ENCODE data around the gene FLRT1. TPM values are rescaled to one million over a fixed set of nuclear protein-coding genes. Genes with fewer than 3 reads are reported as not detected.
"Not testable (repeated sequence)": the region's sequence is repeated elsewhere in the genome, so short reads cannot be mapped to it uniquely, and the experiment has no call there.

The FLRT1 gene
- total RNA-seq, 1 donor from 2014 or later, result 0.54 TPM

- H3K27me3 Mint-ChIP-seq (ENCODE audit: unreplicated experiment), result no peaks in the 10 kb centered on the region
- DNase-seq (ENCODE audit: extremely low spot score, unreplicated experiment), result no peak
These were observed 6.6 kb downstream of the FLRT1 start for GRCh38 chr11:64042301-64042700.

DNA sequence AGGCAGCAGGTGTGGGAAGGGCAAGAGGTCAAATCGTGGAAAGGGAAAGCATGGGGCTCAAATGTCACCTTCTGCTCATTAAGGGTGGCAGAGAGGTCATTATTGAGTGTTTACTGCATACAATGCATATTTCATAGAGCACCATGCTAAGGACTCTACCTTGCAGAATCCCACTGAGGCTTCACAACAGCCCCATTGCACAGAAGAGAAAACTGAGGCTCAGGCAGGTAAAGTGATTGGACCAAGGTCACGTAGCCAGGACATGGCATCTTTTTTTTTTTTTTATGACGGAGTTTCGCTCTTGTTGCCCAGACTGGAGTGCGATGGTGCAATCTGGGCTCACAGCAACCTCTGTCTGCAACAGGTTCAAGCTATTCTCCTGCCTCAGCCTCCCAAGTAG lies 7.8 kb downstream of the FLRT1 start:
- no peaks in the 10 kb centered on the region for H3K36me3 Mint-ChIP-seq (ENCODE audit: unreplicated experiment)
- H3K4me3 Mint-ChIP-seq (ENCODE audit: unreplicated experiment), result no peak overlapping the region
- DNase-seq (ENCODE audit: extremely low spot score, unreplicated experiment), result no peak
- H3K9me3 Mint-ChIP-seq (ENCODE audit: unreplicated experiment), result no peaks in the 10 kb centered on the region
- no peaks in the 10 kb centered on the region for H3K27me3 Mint-ChIP-seq (ENCODE audit: unreplicated experiment)
- TF ChIP-seq CTCF (IDR thresholded peaks at IDR 0.05), result no peak
- H3K27ac Mint-ChIP-seq (ENCODE audit: unreplicated experiment), result no peak overlapping the region
- H3K4me1 Mint-ChIP-seq (ENCODE audit: unreplicated experiment), result no peaks in the 10 kb centered on the region

More at GRCh38 chr11:64042301-64042700, 6.6 kb downstream of the FLRT1 start:
- Mint-ChIP-seq H3K4me3 (ENCODE audit: unreplicated experiment) (no peak overlapping the region), H3K36me3 (ENCODE audit: unreplicated experiment) (no peaks in the 10 kb centered on the region), H3K4me1 (ENCODE audit: unreplicated experiment) (no peaks in the 10 kb centered on the region), H3K9me3 (ENCODE audit: unreplicated experiment) (no peaks in the 10 kb centered on the region), H3K27ac (ENCODE audit: unreplicated experiment) (no peak overlapping the region)
- no peak for TF ChIP-seq CTCF (IDR thresholded peaks at IDR 0.05)

DNA sequence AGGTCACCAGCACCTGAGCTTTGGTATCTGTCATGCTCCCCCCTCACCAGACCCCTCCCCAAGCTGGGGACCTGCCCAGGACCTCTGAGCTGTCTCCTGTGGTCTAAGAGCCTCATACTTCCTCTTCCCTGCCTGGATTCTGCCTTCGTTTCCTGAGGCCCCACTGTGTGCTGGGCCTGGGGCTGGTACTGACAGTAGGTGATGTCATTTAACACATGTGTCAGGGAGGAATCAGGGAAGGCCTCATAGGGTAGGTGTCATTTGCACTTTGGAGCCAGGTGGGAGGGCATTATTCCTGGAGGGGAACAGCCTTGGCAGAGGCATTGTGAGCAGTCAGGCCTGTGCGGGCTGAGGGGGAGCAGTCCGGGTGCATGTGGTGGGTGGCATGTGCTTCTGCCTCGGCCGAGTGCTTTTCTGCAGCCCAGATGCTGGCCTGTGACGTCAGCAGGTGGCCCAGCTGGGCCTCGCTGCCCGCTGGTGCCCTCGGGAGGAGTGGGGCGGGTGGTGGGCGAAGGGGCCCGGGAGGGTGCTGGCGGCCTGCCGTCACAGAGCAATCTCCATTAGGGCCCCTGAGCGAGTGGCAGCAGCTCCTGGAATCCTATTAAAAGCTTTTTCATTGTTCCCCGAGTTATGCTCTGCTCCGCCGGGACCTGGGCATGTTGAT lies 9.1 kb downstream of the FLRT1 start:
- Mint-ChIP-seq H3K36me3 (ENCODE audit: unreplicated experiment) (no peaks in the 10 kb centered on the region), H3K9me3 (ENCODE audit: unreplicated experiment) (no peaks in the 10 kb centered on the region), H3K4me1 (ENCODE audit: unreplicated experiment) (no peaks in the 10 kb centered on the region), H3K27ac (ENCODE audit: unreplicated experiment) (no peak overlapping the region), H3K27me3 (ENCODE audit: unreplicated experiment) (no peaks in the 10 kb centered on the region), H3K4me3 (ENCODE audit: unreplicated experiment) (no peak overlapping the region)
- no peak for DNase-seq (ENCODE audit: extremely low spot score, unreplicated experiment)
- TF ChIP-seq CTCF (IDR thresholded peaks at IDR 0.05), result no peak

DNA sequence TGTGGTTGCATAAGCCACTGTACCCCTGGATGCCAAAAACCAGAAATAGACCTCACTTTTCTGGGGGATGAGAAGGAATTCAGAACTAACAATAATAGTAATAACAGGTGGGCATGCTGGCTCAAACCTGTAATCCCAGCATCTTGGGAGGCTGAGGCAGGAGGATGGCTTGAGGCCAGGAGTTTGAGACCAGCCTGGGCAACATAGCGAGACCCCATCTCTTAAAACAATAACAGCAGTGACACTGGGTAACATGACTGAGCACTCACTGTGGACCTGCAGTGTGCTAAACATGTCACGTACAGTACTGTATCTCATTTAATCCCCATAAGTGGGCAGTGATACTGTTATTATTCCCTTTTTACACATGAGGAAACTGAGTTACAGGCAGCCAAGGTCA lies 10.0 kb downstream of the FLRT1 start:
- TF ChIP-seq CTCF (IDR thresholded peaks at IDR 0.05), result no peak
- Mint-ChIP-seq H3K4me3 (ENCODE audit: unreplicated experiment) (no peak overlapping the region), H3K9me3 (ENCODE audit: unreplicated experiment) (no peaks in the 10 kb centered on the region), H3K4me1 (ENCODE audit: unreplicated experiment) (no peaks in the 10 kb centered on the region), H3K27me3 (ENCODE audit: unreplicated experiment) (no peaks in the 10 kb centered on the region), H3K27ac (ENCODE audit: unreplicated experiment) (no peak overlapping the region), H3K36me3 (ENCODE audit: unreplicated experiment) (no peaks in the 10 kb centered on the region)
- DNase-seq (ENCODE audit: extremely low spot score, unreplicated experiment), result no peak

DNA sequence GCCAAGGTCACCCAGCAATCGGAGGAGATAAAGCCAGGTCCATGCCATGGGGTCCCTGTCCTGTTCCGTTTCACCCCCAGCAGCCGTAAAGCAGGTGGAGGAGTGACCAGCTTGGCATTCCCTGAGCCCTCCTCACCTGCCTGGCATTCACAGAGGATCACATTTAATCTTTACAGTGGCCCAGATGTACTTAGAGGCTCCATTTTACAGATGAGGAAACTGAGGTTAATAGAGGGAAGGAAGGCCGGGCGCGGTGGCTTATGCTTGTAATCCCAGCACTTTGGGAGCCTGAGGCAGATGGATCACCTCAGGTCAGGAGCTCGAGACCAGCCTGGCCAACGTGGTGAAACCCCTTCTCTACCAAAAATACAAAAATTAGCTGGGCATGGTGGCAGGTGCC lies 11.6 kb downstream of the FLRT1 start:
- not testable (repeated sequence) for H3K36me3 Mint-ChIP-seq (ENCODE audit: unreplicated experiment); DNase-seq (ENCODE audit: extremely low spot score, unreplicated experiment); H3K27ac Mint-ChIP-seq (ENCODE audit: unreplicated experiment); H3K4me3 Mint-ChIP-seq (ENCODE audit: unreplicated experiment); H3K27me3 Mint-ChIP-seq (ENCODE audit: unreplicated experiment); H3K9me3 Mint-ChIP-seq (ENCODE audit: unreplicated experiment); H3K4me1 Mint-ChIP-seq (ENCODE audit: unreplicated experiment)

Measured in osteocyte (in vitro differentiated cells).